GM12891 (cell line): ENCODE results near the gene PCCA.

ENCODE experiments used
- POLR2A ChIP-seq: IDR thresholded peaks from 2 replicates; pipeline ENCODE4 v1.6.1; 2011; ENCODE audit warnings: low read depth, low read length, control low read depth
- TAF1 ChIP-seq: IDR thresholded peaks from 2 replicates; pipeline ENCODE4 v1.6.1; 2011; ENCODE audit warnings: low read depth, low read length, control low read depth

DNA sequence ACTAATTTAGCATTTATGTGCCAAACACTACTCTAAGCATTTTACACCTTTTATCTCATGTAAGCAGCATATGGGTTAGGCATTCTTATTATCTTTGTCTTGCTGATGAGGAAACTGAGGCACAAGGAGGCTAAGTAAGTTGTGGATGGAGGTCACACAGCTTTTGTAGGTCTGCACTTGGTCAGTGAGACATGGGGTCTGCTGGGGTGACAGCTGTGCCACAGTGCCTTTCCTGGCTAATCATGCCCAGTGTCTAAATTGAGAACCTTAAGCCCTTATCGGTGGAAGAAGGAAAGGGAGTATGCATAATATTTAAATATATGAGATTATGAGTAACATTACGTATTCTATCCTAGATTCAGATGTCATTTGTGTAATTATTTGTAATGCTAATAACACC, 273.5 kb downstream of the PCCA start:
- TF ChIP-seq TAF1 (no peak), POLR2A (no peak)
